ENCODE measurements around the gene RAB5B. TPM values are rescaled to one million over a fixed set of nuclear protein-coding genes. Genes with fewer than 3 reads are reported as not detected.

Gene RAB5B
- polyA plus RNA-seq, 3 donors, result 44.0 to 63.0 (median 48.5) TPM

DNA sequence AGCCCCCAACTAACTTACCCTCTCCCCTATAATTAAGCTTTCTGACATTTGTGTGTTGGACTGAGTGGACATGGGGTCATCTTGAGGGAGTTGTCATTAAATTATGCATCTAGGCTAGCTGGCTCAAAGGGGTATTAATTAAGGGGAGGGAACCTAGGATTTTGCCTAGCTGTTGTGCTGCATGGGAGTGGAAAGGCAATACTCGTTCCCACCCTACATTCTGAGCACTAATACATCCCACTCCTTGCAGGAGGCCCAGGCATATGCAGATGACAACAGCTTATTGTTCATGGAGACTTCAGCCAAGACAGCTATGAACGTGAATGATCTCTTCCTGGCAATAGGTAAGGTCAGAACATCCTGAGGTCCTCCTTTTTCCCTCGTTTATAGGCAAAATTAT lies 17.2 kb downstream of the RAB5B start:
- Mint-ChIP-seq H3K4me3 (no peak overlapping the region), H3K9me3 (no peaks in the 10 kb centered on the region), H3K36me3 (peaks cover 74 to 91% of the 10 kb centered on the region in 2 donors), H3K4me1 (peaks cover 5% of the 10 kb centered on the region), H3K27me3 (ENCODE audit: low read depth in 3 of 3) (no peaks in the 10 kb centered on the region), H3K27ac (peak overlapping the region in 1 of 7 donors; percentile 7)
- Histone ChIP-seq H2AFZ (ENCODE audit: insufficient read depth, low read depth, low read length, poor library complexity, severe bottlenecking) (no peak overlapping the region), H4K20me1 (ENCODE audit: insufficient read depth, low read length) (no peaks in the 10 kb centered on the region), H3K4me1 (ENCODE audit: control insufficient read depth in 1 of 2, insufficient read depth in 2 of 2, low read length in 2 of 2) (peaks cover under 1 to 2% of the 10 kb centered on the region in 2 donors), H3K27ac (ENCODE audit: low read depth in 1 of 2, low read length in 2 of 2) (peak overlapping the region in 1 of 2 donors; percentile 1), H3K36me3 (replicated peaks in 1 of 2; ENCODE audit: control insufficient read depth in 1 of 2, insufficient read depth in 2 of 2, low read length in 2 of 2) (peaks cover 67 to 91% of the 10 kb centered on the region in 2 donors), H3K4me3 (replicated peaks in 1 of 3; ENCODE audit: low read depth in 2 of 3, low read length in 3 of 3) (no peak overlapping the region), H3K9me3 (replicated peaks in 1 of 2; ENCODE audit: control insufficient read depth in 1 of 2, insufficient read depth in 1 of 2, low read length in 2 of 2) (no peaks in the 10 kb centered on the region), H3K79me2 (ENCODE audit: insufficient read depth, low read length) (no peaks in the 10 kb centered on the region), H3K27me3 (ENCODE audit: control insufficient read depth in 2 of 2, insufficient read depth in 2 of 2, low read length in 2 of 2) (no peaks in the 10 kb centered on the region), H3K4me2 (replicated peaks; ENCODE audit: extremely low read depth, low read length, poor library complexity, severe bottlenecking) (no peak overlapping the region), H3K9ac (ENCODE audit: insufficient read depth, low read length, poor library complexity, severe bottlenecking) (no peak overlapping the region)
- no peak for DNase-seq
- TF ChIP-seq, protein P1, sequence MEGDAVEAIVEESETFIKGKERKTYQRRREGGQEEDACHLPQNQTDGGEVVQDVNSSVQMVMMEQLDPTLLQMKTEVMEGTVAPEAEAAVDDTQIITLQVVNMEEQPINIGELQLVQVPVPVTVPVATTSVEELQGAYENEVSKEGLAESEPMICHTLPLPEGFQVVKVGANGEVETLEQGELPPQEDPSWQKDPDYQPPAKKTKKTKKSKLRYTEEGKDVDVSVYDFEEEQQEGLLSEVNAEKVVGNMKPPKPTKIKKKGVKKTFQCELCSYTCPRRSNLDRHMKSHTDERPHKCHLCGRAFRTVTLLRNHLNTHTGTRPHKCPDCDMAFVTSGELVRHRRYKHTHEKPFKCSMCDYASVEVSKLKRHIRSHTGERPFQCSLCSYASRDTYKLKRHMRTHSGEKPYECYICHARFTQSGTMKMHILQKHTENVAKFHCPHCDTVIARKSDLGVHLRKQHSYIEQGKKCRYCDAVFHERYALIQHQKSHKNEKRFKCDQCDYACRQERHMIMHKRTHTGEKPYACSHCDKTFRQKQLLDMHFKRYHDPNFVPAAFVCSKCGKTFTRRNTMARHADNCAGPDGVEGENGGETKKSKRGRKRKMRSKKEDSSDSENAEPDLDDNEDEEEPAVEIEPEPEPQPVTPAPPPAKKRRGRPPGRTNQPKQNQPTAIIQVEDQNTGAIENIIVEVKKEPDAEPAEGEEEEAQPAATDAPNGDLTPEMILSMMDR (IDR thresholded peaks at IDR 0.05), result no peak
- intact Hi-C loops (cut with micrococcal nuclease), result loop anchor here in 1 of 2 donors (10.0 kb wide), 1 partner anchor 114 kb away; the partner anchor contains the start of gene PA2G4
- WGBS (ENCODE audit: insufficient coverage), result 100% methylated on average over 1 of the region's 3 CpGs

DNA sequence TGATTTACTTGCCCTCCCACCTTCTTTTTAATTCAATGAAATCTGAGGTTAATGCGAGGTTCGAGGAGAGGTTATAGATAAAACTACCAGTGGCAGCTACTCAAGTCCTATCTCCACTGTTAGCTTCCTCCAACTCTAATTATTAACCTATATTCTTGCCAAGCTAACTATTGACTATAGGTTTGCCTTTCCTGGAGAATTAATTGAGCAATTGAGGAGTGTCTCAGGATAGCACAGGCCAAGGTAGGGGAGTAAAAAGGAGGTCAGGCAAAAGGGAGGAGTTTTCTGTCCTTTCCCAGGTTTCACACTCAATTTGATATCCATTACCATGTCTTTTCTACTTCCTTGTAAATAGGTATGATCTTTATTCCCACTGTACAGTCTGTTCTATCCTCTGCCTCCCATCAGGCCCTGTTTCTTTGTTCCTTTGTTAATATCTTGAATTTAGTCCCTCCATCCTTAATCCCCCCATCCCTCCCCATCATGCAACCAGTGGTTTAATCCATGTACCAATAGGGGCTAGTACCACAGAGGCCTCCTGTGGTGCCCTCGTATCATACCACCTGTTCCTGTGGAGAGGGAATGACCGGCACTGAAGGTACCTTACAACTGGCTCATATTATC lies 19.5 kb downstream of the RAB5B start:
- peaks cover 14 to 19% of the 10 kb centered on the region in 2 donors for H3K4me1 ChIP-seq (ENCODE audit: control insufficient read depth in 1 of 2, insufficient read depth in 2 of 2, low read length in 2 of 2)
- H3K27ac ChIP-seq (ENCODE audit: low read depth in 1 of 2, low read length in 2 of 2), result no peak overlapping the region
- H4K20me1 ChIP-seq (ENCODE audit: insufficient read depth, low read length), result no peaks in the 10 kb centered on the region
- H3K36me3 ChIP-seq (replicated peaks in 1 of 2; ENCODE audit: control insufficient read depth in 1 of 2, insufficient read depth in 2 of 2, low read length in 2 of 2), result peaks cover 57 to 71% of the 10 kb centered on the region in 2 donors
- TF ChIP-seq, protein P1 (IDR thresholded peaks at IDR 0.05), result no peak
- no peak for DNase-seq
- H3K27me3 Mint-ChIP-seq (ENCODE audit: low read depth in 3 of 3), result no peaks in the 10 kb centered on the region
- no peaks in the 10 kb centered on the region for H3K27me3 ChIP-seq (ENCODE audit: control insufficient read depth in 2 of 2, insufficient read depth in 2 of 2, low read length in 2 of 2)
- no peak overlapping the region for H3K4me3 ChIP-seq (replicated peaks in 1 of 3; ENCODE audit: low read depth in 2 of 3, low read length in 3 of 3)
- H3K4me3 Mint-ChIP-seq, result no peak overlapping the region
- intact Hi-C loops (cut with micrococcal nuclease), result loop anchor here in 1 of 2 donors (10.0 kb wide), 1 partner anchor 111 kb away; the partner anchor contains the start of gene PA2G4
- peaks cover 59 to 68% of the 10 kb centered on the region in 2 donors for H3K36me3 Mint-ChIP-seq
- peaks cover 22% of the 10 kb centered on the region for H3K4me1 Mint-ChIP-seq
- H3K9me3 ChIP-seq (replicated peaks in 1 of 2; ENCODE audit: control insufficient read depth in 1 of 2, insufficient read depth in 1 of 2, low read length in 2 of 2), result no peaks in the 10 kb centered on the region
- WGBS (ENCODE audit: insufficient coverage), result 100% methylated on average over 1 of the region's 4 CpGs
- no peak overlapping the region for H3K9ac ChIP-seq (ENCODE audit: insufficient read depth, low read length, poor library complexity, severe bottlenecking)
- H2AFZ ChIP-seq (ENCODE audit: insufficient read depth, low read depth, low read length, poor library complexity, severe bottlenecking), result no peak overlapping the region
- peak overlapping the region in 1 of 7 donors; percentile 38 for H3K27ac Mint-ChIP-seq
- H3K9me3 Mint-ChIP-seq, result no peaks in the 10 kb centered on the region
- no peak overlapping the region for H3K4me2 ChIP-seq (replicated peaks; ENCODE audit: extremely low read depth, low read length, poor library complexity, severe bottlenecking)
- H3K79me2 ChIP-seq (ENCODE audit: insufficient read depth, low read length), result peaks cover 6% of the 10 kb centered on the region
